Measurements from ENCODE around the gene TUG1.

- TF ChIP-seq EP300 (IDR thresholded peaks at IDR 0.05) (no peak), POLR2A (IDR thresholded peaks at IDR 0.05; ENCODE audit: low read depth) (no peak), CTCF (IDR thresholded peaks at IDR 0.05) (no peak), POLR2AphosphoS5 (IDR thresholded peaks at IDR 0.05) (no peak)
These were observed 22.7 kb upstream of the TUG1 start for GRCh38 chr22:30946354-30946753.

Measured in esophagus muscularis mucosa (tissue), 4 donors.